Measurements from ENCODE around the gene GRID1.
"Not testable (repeated sequence)": the region's sequence is repeated elsewhere in the genome, so short reads cannot be mapped to it uniquely, and the experiment has no call there.

The GRID1 gene

GRCh38 chr10:86400705-86401587 is 34.4 kb upstream of the GRID1 start:
- in situ Hi-C loops (cut with HindIII; ENCODE audit: low pct_unique_long_range_greater_than_20kb, low sequenced_read_pairs) = no loop called here
- DNase-seq (ENCODE audit: low read depth in 1 of 2, low spot score in 1 of 2) = peak; percentile 72 to 76
- no peak for TF ChIP-seq JUND (IDR thresholded peaks at IDR 0.05; ENCODE audit: low read depth)

DNA sequence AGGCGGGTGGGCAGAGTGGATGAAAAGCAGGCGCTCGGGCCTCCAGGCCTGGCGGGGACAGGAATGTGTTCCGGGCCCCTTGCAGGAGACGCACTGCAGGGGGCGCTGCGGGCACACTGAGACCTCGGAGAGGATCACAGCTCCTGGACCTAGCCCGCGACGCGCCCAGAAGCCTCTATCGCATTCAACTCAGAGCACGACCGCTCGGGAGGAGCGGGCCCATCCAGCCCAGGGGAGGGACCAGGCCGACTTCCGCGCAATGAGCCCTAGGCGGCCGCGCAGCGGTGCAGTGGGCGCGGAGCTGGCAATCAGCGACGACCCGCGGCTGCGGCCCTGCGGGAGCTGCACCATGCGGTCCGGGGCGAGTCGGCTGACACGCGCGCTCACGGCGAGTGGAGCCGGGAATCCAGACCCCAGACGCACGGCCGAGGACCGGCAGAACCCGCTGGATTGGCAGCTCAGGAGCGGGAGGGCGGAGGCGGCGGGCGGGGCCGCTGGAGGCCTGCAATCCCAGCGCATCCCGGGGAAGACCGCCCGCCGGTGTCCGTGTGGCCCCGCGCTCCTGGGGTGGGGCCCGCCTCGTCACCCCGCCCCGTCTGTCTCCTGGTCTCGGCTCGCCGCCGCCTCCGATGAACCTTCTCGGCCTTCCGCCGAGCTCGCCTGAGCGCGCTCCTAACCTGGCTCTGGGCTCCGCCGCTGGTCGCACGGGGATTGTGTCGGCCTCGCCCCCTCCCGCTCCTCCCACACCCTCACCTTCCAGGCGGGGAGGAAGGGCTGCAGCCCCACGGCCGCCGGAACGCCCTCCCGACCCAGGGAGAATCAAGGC is 33.5 kb upstream of the GRID1 start:
- DNase-seq (ENCODE audit: low read depth in 1 of 2, low spot score in 1 of 2) = peak; percentile 96 to 98
- TF ChIP-seq JUND (IDR thresholded peaks at IDR 0.05; ENCODE audit: low read depth) = no peak
- in situ Hi-C loops (cut with HindIII; ENCODE audit: low pct_unique_long_range_greater_than_20kb, low sequenced_read_pairs) = no loop called here

DNA sequence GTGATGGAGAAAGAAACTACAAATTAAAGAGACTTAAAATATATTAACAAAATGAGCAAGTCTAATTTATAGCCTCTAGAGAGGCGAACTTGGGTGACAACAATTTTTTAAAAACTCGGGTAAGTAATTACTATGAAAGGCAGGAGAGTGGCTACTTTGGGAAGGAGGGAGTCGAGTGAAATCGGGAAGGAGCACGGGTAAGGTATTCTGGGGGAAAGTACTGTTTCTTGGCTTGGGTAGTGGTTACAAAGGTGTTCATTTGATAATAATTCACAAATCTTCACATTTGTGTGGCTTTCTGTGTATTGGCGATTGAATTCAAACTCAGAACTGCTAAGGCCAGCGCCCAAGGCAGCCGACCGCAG is 32.9 kb upstream of the GRID1 start:
- no peak for DNase-seq (ENCODE audit: low read depth in 1 of 2, low spot score in 1 of 2)
- in situ Hi-C loops (cut with HindIII; ENCODE audit: low pct_unique_long_range_greater_than_20kb, low sequenced_read_pairs) = no loop called here
- no peak for TF ChIP-seq JUND (IDR thresholded peaks at IDR 0.05; ENCODE audit: low read depth)

DNA sequence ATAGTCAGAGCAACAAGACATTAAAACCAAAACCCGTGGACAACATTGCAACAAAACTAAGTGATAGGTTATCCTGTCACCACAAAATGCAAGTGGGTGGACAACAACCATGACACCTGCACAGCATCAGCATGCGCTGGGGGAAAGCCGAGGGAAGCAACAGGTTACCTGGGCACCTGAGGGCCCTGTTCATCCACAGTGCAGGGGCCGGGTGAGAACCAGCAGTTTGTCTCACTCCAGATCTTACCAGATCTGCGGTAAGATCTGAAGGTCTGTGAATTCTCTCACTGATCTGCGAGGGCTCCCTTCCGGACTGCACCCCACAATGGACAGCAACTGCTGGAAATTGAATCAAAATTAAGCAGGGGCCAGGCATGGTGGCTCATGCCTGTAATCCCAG is 30.5 kb upstream of the GRID1 start:
- in situ Hi-C loops (cut with HindIII; ENCODE audit: low pct_unique_long_range_greater_than_20kb, low sequenced_read_pairs) = no loop called here
- TF ChIP-seq JUND (IDR thresholded peaks at IDR 0.05; ENCODE audit: low read depth) = no peak

GRCh38 chr10:86393862-86394455 is 27.4 kb upstream of the GRID1 start:
- in situ Hi-C loops (cut with HindIII; ENCODE audit: low pct_unique_long_range_greater_than_20kb, low sequenced_read_pairs) = no loop called here
- DNase-seq (ENCODE audit: low read depth in 1 of 2, low spot score in 1 of 2) = no peak
- no peak for TF ChIP-seq JUND (IDR thresholded peaks at IDR 0.05; ENCODE audit: low read depth)

More for the DNA sequence above, 30.5 kb upstream of the GRID1 start:
- no peak for DNase-seq (ENCODE audit: low read depth in 1 of 2, low spot score in 1 of 2)

DNA sequence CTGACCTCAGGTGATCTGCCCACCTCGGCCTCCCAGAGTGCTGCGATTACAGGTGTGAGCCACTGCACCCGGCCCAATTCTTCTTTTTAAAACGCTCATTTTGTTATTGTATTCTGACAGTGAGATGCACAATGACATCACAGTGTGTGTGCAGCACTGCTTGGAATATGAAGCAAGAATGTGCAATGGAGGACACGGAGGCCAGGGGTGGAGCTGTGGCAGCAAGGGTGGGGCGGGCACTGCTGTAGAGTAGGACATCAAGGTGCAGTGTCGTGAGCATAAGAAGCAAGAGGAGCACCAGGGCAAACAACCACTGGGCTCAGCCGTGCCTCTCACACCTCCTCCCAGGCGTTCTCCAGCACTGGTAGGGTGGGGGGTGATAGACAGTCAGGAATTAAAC is 26.8 kb upstream of the GRID1 start:
- no peak for DNase-seq (ENCODE audit: low read depth in 1 of 2, low spot score in 1 of 2)
- in situ Hi-C loops (cut with HindIII; ENCODE audit: low pct_unique_long_range_greater_than_20kb, low sequenced_read_pairs) = no loop called here
- TF ChIP-seq JUND (IDR thresholded peaks at IDR 0.05; ENCODE audit: low read depth) = no peak

GRCh38 chr10:86392723-86393094 is 26.1 kb upstream of the GRID1 start:
- in situ Hi-C loops (cut with HindIII; ENCODE audit: low pct_unique_long_range_greater_than_20kb, low sequenced_read_pairs) = no loop called here
- no peak for TF ChIP-seq JUND (IDR thresholded peaks at IDR 0.05; ENCODE audit: low read depth)
- no peak for DNase-seq (ENCODE audit: low read depth in 1 of 2, low spot score in 1 of 2)

DNA sequence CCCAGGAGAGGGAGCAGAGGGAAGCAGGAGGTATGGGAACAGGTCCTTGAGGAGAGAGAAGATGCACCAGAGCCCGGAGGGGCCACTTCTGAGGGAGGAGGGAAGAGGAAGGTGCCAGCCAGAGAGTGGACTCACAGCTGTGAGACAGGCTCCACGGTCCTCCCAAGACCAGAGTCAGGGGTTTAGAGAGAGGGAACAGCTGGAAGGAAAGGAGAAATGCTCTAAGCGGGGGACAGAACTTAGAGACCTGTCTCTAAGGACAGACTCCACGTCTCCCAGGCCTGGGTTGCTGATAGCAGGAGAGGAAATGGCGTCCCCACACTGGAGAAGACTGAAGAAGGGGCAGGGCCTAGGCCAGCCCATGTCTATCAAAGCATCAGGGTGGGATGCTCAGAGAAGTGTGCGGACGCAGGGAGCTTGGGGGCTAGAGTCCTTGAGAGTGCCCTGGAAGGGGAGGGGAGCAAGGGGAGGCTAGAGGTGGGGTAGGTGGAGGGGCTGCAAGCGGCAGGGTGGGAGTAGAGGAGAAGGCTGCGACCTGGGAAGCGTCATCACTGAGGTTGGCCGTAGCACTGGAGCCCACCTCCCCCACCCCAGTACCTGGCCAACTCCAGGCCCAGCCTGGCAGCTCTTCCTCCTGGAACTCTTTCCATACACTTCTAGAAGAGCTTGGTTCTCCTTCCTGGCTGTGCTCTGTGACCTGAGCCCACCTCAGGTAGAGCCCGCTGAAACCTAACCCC is 25.6 kb upstream of the GRID1 start:
- no peak for TF ChIP-seq JUND (IDR thresholded peaks at IDR 0.05; ENCODE audit: low read depth)
- in situ Hi-C loops (cut with HindIII; ENCODE audit: low pct_unique_long_range_greater_than_20kb, low sequenced_read_pairs) = no loop called here

DNA sequence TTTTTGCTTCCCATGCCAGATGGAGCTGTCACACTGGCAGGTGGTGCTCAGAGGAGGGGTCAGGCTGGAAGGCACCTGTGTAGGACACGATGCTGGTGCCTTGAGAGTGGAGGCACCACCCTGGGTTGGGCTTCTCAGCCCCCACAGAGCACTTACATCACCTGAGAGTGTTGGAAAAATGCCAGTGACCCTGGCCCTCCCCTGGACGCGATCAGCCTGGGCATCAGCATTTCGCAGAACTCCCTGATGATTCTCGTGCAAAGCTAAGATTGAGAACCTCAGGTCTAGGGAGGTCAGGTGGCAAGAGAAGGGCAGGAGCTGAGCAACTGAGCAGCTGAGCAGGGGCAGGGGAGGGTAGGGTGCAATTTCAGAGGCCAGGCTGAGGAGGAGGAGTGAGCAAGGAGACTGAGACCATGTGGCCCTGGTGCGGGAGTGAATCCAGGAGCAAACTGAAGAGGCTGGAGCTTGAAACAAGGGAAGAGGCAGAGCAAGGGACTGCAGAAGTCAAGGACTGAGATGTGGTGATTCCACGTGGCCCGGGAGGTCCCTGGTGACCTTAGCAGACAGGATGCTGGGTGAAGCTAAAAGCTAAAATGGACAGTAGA is 24.7 kb upstream of the GRID1 start:
- no peak for DNase-seq (ENCODE audit: low read depth in 1 of 2, low spot score in 1 of 2)
- TF ChIP-seq JUND (IDR thresholded peaks at IDR 0.05; ENCODE audit: low read depth) = no peak
- in situ Hi-C loops (cut with HindIII; ENCODE audit: low pct_unique_long_range_greater_than_20kb, low sequenced_read_pairs) = no loop called here

More for the DNA sequence above, 25.6 kb upstream of the GRID1 start:
- DNase-seq (ENCODE audit: low read depth in 1 of 2, low spot score in 1 of 2) = no peak

DNA sequence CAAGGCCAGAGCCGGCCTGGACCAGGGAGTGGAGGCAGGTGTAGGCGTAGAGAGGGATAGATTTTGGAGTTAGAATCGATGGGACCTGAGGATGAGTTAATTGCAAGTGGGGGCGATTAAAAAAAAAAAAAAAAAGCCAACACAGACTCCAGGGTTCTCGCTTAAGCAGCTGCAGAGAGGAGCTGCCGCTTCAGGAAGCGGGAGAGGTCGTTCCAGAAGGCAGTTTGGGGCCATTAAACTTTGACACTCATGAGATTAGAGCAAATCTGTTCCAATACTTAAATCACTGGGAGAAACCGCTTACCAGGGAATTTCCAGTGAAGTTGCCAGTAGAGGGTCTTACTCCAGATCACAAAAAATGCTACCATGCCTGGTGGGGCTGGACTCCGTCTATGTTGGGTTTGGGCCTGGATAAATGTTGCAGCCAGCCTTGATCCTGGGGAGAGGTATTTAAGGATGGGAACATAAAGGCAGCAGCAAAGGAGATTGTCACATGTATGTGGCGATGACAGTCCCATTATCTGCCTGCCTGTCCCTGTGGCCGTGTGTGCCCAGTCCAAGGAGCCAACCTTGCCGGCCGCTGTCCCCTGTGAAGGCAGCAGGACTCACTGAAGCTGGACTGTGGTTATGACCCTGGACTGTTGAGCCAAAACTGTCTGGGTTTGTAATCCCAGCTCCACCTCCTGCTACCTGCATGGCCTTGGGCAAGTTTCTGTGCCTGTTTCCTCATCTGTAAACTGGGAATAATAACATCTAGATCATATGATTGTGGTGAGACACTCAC is 23.9 kb upstream of the GRID1 start:
- no peak for TF ChIP-seq JUND (IDR thresholded peaks at IDR 0.05; ENCODE audit: low read depth)
- peak in 1 of 2 experiments; percentile 37 for DNase-seq (ENCODE audit: low read depth in 1 of 2, low spot score in 1 of 2)
- in situ Hi-C loops (cut with HindIII; ENCODE audit: low pct_unique_long_range_greater_than_20kb, low sequenced_read_pairs) = no loop called here

DNA sequence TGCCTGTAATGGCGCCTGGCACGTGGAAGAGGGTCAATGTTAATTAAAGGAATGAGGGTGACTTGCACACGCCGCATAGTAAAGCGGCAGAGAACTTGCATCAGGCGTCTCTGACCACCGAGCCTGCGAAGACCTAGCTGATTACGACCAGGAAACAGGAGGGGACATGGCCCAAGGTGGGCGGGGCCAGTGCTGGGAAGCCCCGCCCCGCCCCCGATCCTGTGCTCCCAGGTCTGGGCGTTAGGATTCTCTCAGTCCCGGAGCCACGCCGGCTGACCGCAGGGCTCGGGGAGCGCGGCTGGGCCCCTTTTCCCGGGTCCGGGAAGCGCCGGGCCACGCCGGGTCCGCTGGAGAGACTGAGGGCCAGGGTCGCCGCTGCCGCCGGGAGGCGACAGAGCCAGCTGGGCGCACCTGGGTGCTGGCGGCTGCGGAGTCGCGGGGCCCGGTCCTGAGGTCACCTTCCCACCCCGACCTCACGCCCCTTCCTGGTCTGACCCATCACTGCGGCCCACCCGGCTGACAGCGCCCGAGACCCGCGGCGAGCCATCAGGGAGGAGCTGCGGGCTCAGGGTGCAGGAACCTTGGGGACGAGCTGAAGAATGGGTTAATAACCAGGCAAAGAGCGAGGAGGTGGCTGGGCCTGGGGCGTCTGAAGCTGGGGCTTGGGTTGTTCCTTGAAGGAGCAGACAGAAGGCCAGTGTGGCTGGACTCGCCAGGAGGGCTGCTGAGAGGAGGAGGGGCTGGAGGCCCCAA is 23.0 kb upstream of the GRID1 start:
- DNase-seq (ENCODE audit: low read depth in 1 of 2, low spot score in 1 of 2) = no peak
- no peak for TF ChIP-seq JUND (IDR thresholded peaks at IDR 0.05; ENCODE audit: low read depth)
- in situ Hi-C loops (cut with HindIII; ENCODE audit: low pct_unique_long_range_greater_than_20kb, low sequenced_read_pairs) = no loop called here

GRCh38 chr10:86389109-86389440 is 22.5 kb upstream of the GRID1 start:
- DNase-seq (ENCODE audit: low read depth in 1 of 2, low spot score in 1 of 2); in situ Hi-C loops (cut with HindIII; ENCODE audit: low pct_unique_long_range_greater_than_20kb, low sequenced_read_pairs): not testable (repeated sequence)
